Prostate gland (tissue), 2 donors: ENCODE measurements around the gene INPP5K.

ENCODE experiments used
- CTCF ChIP-seq, 4 experiments: fragments of 200-600 bp in 2 of 4; fragments of 450-650 bp in 2 of 4; sonication (generic) in 2 of 4; IDR thresholded peaks; 1 replicate in 3 of 4; 2 replicates in 1 of 4; pipeline ENCODE4 v1.5.1; 2016 to 2019; ENCODE audit warnings: antibody characterized with exemption in 4 of 4, mild to moderate bottlenecking in 2 of 4, moderate library complexity in 2 of 4
- POLR2AphosphoS5 ChIP-seq: sonication (generic); formaldehyde crosslinking; IDR thresholded peaks from one replicate; pipeline ENCODE4 v1.6.1; 2017; ENCODE audit warnings: antibody characterized with exemption

GRCh38 chr17:1478418-1478817 lies 38.0 kb downstream of the INPP5K start:
- no peak for TF ChIP-seq POLR2AphosphoS5
- no peak for TF ChIP-seq CTCF (IDR thresholded peaks at IDR 0.05)
